Kidney epithelial cell (primary cell): Measurements from ENCODE around the gene PRB2. TPM values are rescaled to one million over a fixed set of nuclear protein-coding genes. Genes with fewer than 3 reads are reported as not detected.
"Not testable (repeated sequence)": the region's sequence is repeated elsewhere in the genome, so short reads cannot be mapped to it uniquely, and the experiment has no call there.

ENCODE experiments used
- DNase-seq: peaks from one replicate; pipeline ENCODE4 v3.0.0-alpha.2; 2010; ENCODE audit warnings: low read depth
- H3K27me3 ChIP-seq: 2 replicates; pipeline ENCODE4 v1.6.0; 2011; ENCODE audit warnings: low read length; ENCODE audit not compliant: control insufficient read depth, insufficient read depth
- H3K36me3 ChIP-seq: 2 replicates; pipeline ENCODE4 v1.5.1; 2011; ENCODE audit warnings: low read length; ENCODE audit not compliant: control insufficient read depth, insufficient read depth
- H3K4me3 ChIP-seq: 2 replicates; pipeline ENCODE4 v1.5.1; 2011; ENCODE audit warnings: low read depth, mild to moderate bottlenecking, control low read depth, low read length
- CTCF ChIP-seq: IDR thresholded peaks from 2 replicates; pipeline ENCODE4 v1.5.1; 2011; ENCODE audit warnings: mild to moderate bottlenecking, moderate library complexity, low read length, control low read depth, inconsistent platforms; ENCODE audit not compliant: insufficient read depth, poor library complexity, severe bottlenecking
- total RNA-seq: library from RNA; depleted of rRNA; stranded (reverse); fragments of >200 nt; gene quantifications from 2 replicates; pipeline ENCODE4 v1.2.3, GENCODE V29; 2015

PRB2 gene
- not detected in 2 replicates for total RNA-seq

- H3K4me3 ChIP-seq, H3K36me3 ChIP-seq, H3K27me3 ChIP-seq, DNase-seq: not testable (repeated sequence)
These were observed at the start of gene PRB2 for GRCh38 chr12:11395467-11395866. TSS of gene PRB2 (minus strand) at chr12:11395567. CDS start at chr12:11395529, 38 bp downstream.

GRCh38 chr12:11437966-11438365 is 42.6 kb upstream of the PRB2 start:
- H3K36me3 ChIP-seq, result no peaks in the 10 kb centered on the region
- H3K27me3 ChIP-seq, result no peaks in the 10 kb centered on the region
- DNase-seq, result no peak
- H3K4me3 ChIP-seq, result no peak overlapping the region
- no peak for TF ChIP-seq CTCF

DNA sequence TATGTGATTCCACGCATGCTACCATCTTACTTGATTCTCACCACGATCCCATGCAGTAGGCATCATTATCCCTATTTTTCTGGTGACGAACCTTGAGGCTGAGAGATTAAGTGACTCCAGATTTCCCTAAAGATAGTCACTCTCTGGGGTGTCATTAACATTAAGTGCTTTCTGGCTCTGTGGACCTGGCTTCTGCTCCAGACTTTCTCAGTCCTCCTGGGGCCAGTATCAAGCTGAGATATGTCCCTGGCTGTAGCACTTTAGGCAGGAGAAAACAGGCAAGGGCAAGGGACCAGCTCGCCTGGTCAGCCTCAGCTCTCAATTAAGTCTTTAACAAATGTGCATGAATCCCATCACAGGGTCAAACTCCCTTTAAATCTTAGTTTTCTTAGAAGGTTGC is 38.3 kb upstream of the PRB2 start:
- H3K27me3 ChIP-seq, result no peaks in the 10 kb centered on the region
- TF ChIP-seq CTCF, result no peak
- no peaks in the 10 kb centered on the region for H3K36me3 ChIP-seq
- H3K4me3 ChIP-seq, result no peak overlapping the region
- no peak for DNase-seq

DNA sequence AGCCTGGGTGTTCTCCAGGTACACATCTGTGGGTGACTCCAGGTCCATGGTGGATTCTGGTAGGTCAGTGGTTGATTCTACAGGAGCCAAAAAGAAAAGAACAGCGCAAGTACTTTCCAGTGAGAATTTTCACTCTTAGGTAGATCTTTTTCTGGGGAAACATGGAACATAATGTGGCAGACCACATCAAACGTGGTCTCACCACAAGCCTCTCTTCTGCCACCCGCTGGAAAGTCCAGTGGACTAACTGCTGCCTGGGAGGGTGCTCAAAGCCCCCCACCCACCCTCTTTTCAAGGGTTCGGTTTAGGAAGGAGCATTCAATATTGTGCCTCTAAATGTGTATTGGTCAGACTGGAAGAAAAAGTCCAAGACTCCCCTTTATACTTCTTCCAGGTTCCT is 36.1 kb upstream of the PRB2 start:
- no peaks in the 10 kb centered on the region for H3K27me3 ChIP-seq
- no peak for DNase-seq
- no peak overlapping the region for H3K4me3 ChIP-seq
- H3K36me3 ChIP-seq, result no peaks in the 10 kb centered on the region
- no peak for TF ChIP-seq CTCF

GRCh38 chr12:11427341-11427740 is 32.0 kb upstream of the PRB2 start:
- no peak overlapping the region for H3K4me3 ChIP-seq
- no peak for DNase-seq
- no peaks in the 10 kb centered on the region for H3K36me3 ChIP-seq
- no peaks in the 10 kb centered on the region for H3K27me3 ChIP-seq
- TF ChIP-seq CTCF, result no peak

GRCh38 chr12:11412731-11413130 is 17.4 kb upstream of the PRB2 start:
- Histone ChIP-seq H3K36me3 (no peaks in the 10 kb centered on the region), H3K27me3 (no peaks in the 10 kb centered on the region), H3K4me3 (no peak overlapping the region)
- TF ChIP-seq CTCF, result no peak
- no peak for DNase-seq
